HCT116 (cell line): ENCODE measurements around the gene PTPRJ. TPM values are rescaled to one million over a fixed set of nuclear protein-coding genes. Genes with fewer than 3 reads are reported as not detected.

ENCODE experiments used
- ATAC-seq: fragments of 200-7000 bp; cut with Tn5 transposase; 2 replicates; pipeline ENCODE4 v1.9.1; 2020; ENCODE audit warnings: mild to moderate bottlenecking, moderate library complexity
- BruUV-seq: library from RNA; stranded (reverse); fragments of 400-500 nt; replicated peaks from 2 replicates; lab custom pipeline; 2021; lab: Mats Ljungman, UMichigan
- CTCF ChIA-PET: fragments of 300-600 bp; sonication (Branson Sonifier 250); formaldehyde crosslinking; loops from one replicate; lab custom pipeline; 2021; ENCODE audit warnings: antibody characterized with exemption; lab: Charles Lee
- POLR2A ChIA-PET: fragments of 300-600, 350-600 bp; sonication (Branson Sonifier 250); formaldehyde crosslinking; loops from one replicate; lab custom pipeline; 2021; ENCODE audit warnings: antibody characterized with exemption; lab: Charles Lee
- RAD21 ChIA-PET, 2 experiments: fragments of 300-600 bp; sonication (Branson Sonifier 250); formaldehyde crosslinking; loops; one replicate each; lab custom pipeline; 2023; ENCODE audit warnings: low total read pairs in 2 of 2; ENCODE audit not compliant: uncharacterized antibody in 2 of 2, unreplicated experiment in 2 of 2, low non-redundant PET in 1 of 2; lab: Charles Lee
- DNase-seq: peaks from one replicate; pipeline ENCODE4 v3.0.0-alpha.2; 2010; ENCODE audit warnings: low read depth, low spot score
- H2AFZ ChIP-seq: fragments of 200-600 bp; shearing (Covaris generic), sonication (generic); 2 replicates; pipeline ENCODE4 v1.6.1; 2017; ENCODE audit warnings: low read depth, mixed run types, mixed read lengths, antibody characterized with exemption, low read length; ENCODE audit not compliant: poor library complexity, severe bottlenecking
- H3K27ac ChIP-seq: 2 replicates; pipeline ENCODE4 v1.5.1; 2012; ENCODE audit warnings: low read depth, low read length
- H3K27me3 ChIP-seq: fragments of 200-600 bp; sonication (generic); 2 replicates; pipeline ENCODE4 v1.6.1; 2016; ENCODE audit warnings: mixed run types, low read length, mixed read lengths; ENCODE audit not compliant: insufficient read depth
- H3K36me3 ChIP-seq, 2 experiments: fragments of 200-500 bp in 1 of 2; fragments of 200-600 bp in 1 of 2; sonication (Bioruptor generic) in 1 of 2; sonication (generic) in 1 of 2; 2 replicates each; pipeline versions ENCODE4 v1.5.1 to v1.6.1; 2014 to 2016; ENCODE audit warnings: low read length in 2 of 2, inconsistent platforms in 1 of 2, mixed read lengths in 1 of 2, mixed run types in 1 of 2; ENCODE audit not compliant: insufficient read depth in 2 of 2, control insufficient read depth in 1 of 2
- H3K4me1 ChIP-seq, 2 experiments: fragments of 200-600 bp in 1 of 2; sonication (generic) in 1 of 2; 2 replicates each; pipeline versions ENCODE4 v1.5.1 to v1.6.1; 2012 to 2017; ENCODE audit warnings: low read length in 2 of 2, inconsistent platforms in 1 of 2, mild to moderate bottlenecking in 1 of 2, mixed read lengths in 1 of 2, mixed run types in 1 of 2, moderate library complexity in 1 of 2; ENCODE audit not compliant: insufficient read depth in 2 of 2, control insufficient read depth in 1 of 2
- H3K4me2 ChIP-seq: fragments of 200-600 bp; sonication (generic); 2 replicates; pipeline ENCODE4 v1.6.1; 2017; ENCODE audit warnings: mixed run types, low read length, mixed read lengths
- H3K4me3 ChIP-seq, 2 experiments: fragments of 200-600 bp in 1 of 2; sonication (generic) in 1 of 2; replicated peaks in 1 of 2; 2 replicates each; pipeline ENCODE4 v1.5.1; 2011 to 2016; ENCODE audit warnings: low read length in 2 of 2, control low read depth in 1 of 2, low read depth in 1 of 2, mild to moderate bottlenecking in 1 of 2, mixed read lengths in 1 of 2, mixed run types in 1 of 2
- H3K79me2 ChIP-seq: fragments of 200-600 bp; sonication (generic); 2 replicates; pipeline ENCODE4 v1.6.1; 2017; ENCODE audit warnings: mild to moderate bottlenecking, mixed run types, low read length, moderate library complexity, mixed read lengths; ENCODE audit not compliant: insufficient read depth
- H3K9ac ChIP-seq: fragments of 200-600 bp; sonication (generic); 2 replicates; pipeline ENCODE4 v1.6.1; 2016; ENCODE audit warnings: low read length, mixed read lengths
- H3K9me2 ChIP-seq: fragments of 200-600 bp; sonication (generic), shearing (Covaris generic); 2 replicates; pipeline ENCODE4 v1.6.1; 2017; ENCODE audit warnings: mixed run types, mild to moderate bottlenecking, moderate library complexity; ENCODE audit not compliant: insufficient read depth
- H3K9me3 ChIP-seq, 2 experiments: fragments of 200-500 bp in 1 of 2; fragments of 200-600 bp in 1 of 2; sonication (Bioruptor generic) in 1 of 2; sonication (generic) in 1 of 2; 2 replicates each; pipeline ENCODE4 v1.6.1; 2014 to 2017; ENCODE audit warnings: low read length in 2 of 2, mixed read lengths in 2 of 2, inconsistent platforms in 1 of 2, low read depth in 1 of 2, mild to moderate bottlenecking in 1 of 2, mixed run types in 1 of 2, moderate library complexity in 1 of 2; ENCODE audit not compliant: control insufficient read depth in 1 of 2, insufficient read depth in 1 of 2
- H4K20me1 ChIP-seq: fragments of 200-600 bp; sonication (generic), shearing (Covaris generic); 2 replicates; pipeline ENCODE4 v1.6.1; 2017; ENCODE audit warnings: mixed run types, mild to moderate bottlenecking, moderate library complexity; ENCODE audit not compliant: insufficient read depth
- CBX3 ChIP-seq: IDR thresholded peaks from 2 replicates; pipeline ENCODE4 v1.6.1; 2012; ENCODE audit warnings: low read depth
- EGR1 ChIP-seq: IDR thresholded peaks from 2 replicates; pipeline ENCODE4 v1.6.1; 2012; ENCODE audit warnings: low read depth
- ELF1 ChIP-seq: IDR thresholded peaks from 2 replicates; pipeline ENCODE4 v1.6.1; 2012; ENCODE audit warnings: low read depth, borderline replicate concordance
- EZH2 ChIP-seq: fragments of 200-600 bp; sonication (generic); IDR thresholded peaks from 2 replicates; pipeline ENCODE4 v1.6.1; 2017; ENCODE audit warnings: antibody characterized with exemption, mixed run types
- JUND ChIP-seq: IDR thresholded peaks from 2 replicates; pipeline ENCODE4 v1.6.1; 2012
- POLR2A ChIP-seq: IDR thresholded peaks from 2 replicates; pipeline ENCODE4 v1.7.0; 2011; ENCODE audit warnings: borderline replicate concordance; ENCODE audit not compliant: insufficient read depth, insufficient read length; ENCODE audit errors: extremely low read depth
- POLR2AphosphoS5 ChIP-seq: IDR thresholded peaks from 2 replicates; pipeline ENCODE4 v1.6.1; 2011; ENCODE audit warnings: mild to moderate bottlenecking, low read depth, low read length, moderate library complexity
- SIN3A ChIP-seq: IDR thresholded peaks from 2 replicates; pipeline ENCODE4 v1.6.1; 2012; ENCODE audit warnings: low read depth
- SP1 ChIP-seq: IDR thresholded peaks from 2 replicates; pipeline ENCODE4 v1.6.1; 2012; ENCODE audit warnings: low read depth
- SRF ChIP-seq: IDR thresholded peaks from 2 replicates; pipeline ENCODE4 v1.6.1; 2012; ENCODE audit warnings: low read depth
- TCF7L2 ChIP-seq: IDR thresholded peaks from 2 replicates; pipeline ENCODE4 v1.7.0; 2011; ENCODE audit warnings: borderline replicate concordance, inconsistent platforms; ENCODE audit not compliant: insufficient read depth, insufficient read length; ENCODE audit errors: extremely low read depth
- YY1 ChIP-seq: IDR thresholded peaks from 2 replicates; pipeline ENCODE4 v1.6.1; 2011; ENCODE audit warnings: low read length, low read depth, moderate library complexity, mild to moderate bottlenecking; ENCODE audit not compliant: insufficient replicate concordance; ENCODE audit errors: extremely low read depth
- ZFX ChIP-seq: fragments of 450-650 bp; IDR thresholded peaks from 2 replicates; pipeline ENCODE4 v1.6.1; 2017
- ZNF274 ChIP-seq: fragments of 200-500 bp; sonication (Bioruptor generic); IDR thresholded peaks from 2 replicates; pipeline ENCODE4 v1.6.1; 2014; ENCODE audit warnings: mild to moderate bottlenecking, low read depth, low read length, inconsistent platforms
- intact Hi-C: fragments of 100-400 bp; cut with micrococcal nuclease; formaldehyde crosslinking; loops from 2 replicates; pipeline ENCODE4 v1.10.0; 2022
- total RNA-seq: library from RNA; stranded (reverse); gene quantifications from one replicate; pipeline ENCODE4 v1.2.1, GENCODE V29; 2021; ENCODE audit not compliant: unreplicated experiment
- TF ChIP-seq, protein P1 (sequence below): IDR thresholded peaks from 2 replicates; pipeline ENCODE4 v1.6.1; 2012
- TF ChIP-seq, protein P2 (sequence below), 3 experiments: fragments of 200-600 bp in 1 of 3; sonication (generic) in 1 of 3; IDR thresholded peaks in 2 of 3; conservative IDR thresholded peaks in 1 of 3; 2 replicates each; pipeline ENCODE4 v1.5.1; 2012 to 2017; ENCODE audit warnings: low read depth in 2 of 3, low read length in 2 of 3, antibody characterized with exemption in 1 of 3, borderline replicate concordance in 1 of 3, control low read depth in 1 of 3, mild to moderate bottlenecking in 1 of 3, mixed read lengths in 1 of 3, mixed run types in 1 of 3, moderate library complexity in 1 of 3; ENCODE audit not compliant: insufficient read depth in 1 of 3
- TF ChIP-seq, protein P3 (sequence below): IDR thresholded peaks from 2 replicates; pipeline ENCODE4 v1.6.1; 2011; ENCODE audit warnings: mild to moderate bottlenecking, low read length, moderate library complexity; ENCODE audit not compliant: insufficient replicate concordance; ENCODE audit errors: extremely low read depth
- TF ChIP-seq, protein P4 (sequence below): IDR thresholded peaks from 2 replicates; pipeline ENCODE4 v1.6.1; 2012

The PTPRJ gene
- total RNA-seq, 1 experiment from 2014 or later: 19.1 TPM

DNA sequence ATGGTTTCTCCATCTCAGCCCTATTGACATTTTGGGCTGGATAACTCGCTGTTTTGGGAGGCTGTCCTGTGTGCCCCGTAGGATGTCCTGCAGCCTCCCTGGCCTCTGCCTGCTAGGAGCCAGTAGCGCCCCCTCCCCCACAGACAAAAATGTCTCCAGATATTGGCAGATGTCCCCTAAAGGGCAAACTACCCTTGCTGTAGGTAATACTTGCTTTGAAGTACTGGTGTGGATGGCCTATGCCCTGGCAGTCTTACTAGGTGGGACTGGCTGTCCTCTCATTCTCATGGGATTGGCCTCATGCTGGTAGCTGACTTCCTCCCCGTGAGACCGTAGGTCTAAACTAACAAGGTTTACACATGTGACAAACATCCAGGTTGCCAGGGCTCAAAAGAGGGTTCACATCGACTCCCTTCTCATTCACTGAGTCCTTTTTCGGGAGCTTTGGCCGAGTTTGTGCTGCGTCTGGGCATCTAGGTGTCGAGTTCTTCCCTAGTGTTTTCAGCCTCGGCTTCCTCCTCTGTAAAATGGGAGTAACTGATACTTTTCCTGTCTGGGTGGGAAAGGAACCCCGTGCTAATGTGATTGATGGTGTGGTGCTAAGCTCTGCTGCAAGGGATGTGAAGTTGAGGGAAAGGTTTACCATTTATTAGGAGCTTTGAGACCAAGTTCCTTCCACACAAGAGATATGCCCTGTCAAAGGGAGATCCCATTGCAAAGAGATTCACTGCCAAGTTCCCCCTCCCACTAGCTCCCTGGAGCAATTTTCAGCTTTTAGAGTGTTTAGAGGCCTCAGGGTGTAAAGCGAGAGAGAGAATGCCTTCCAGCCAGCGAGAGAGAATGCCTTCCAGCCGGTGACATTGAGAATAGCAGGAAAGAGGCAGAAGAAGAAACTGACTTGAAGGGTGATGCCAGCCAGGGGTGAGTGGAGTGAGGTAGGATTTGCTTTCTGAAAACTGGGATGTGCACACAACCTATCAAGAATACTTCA is 17.0 kb downstream of the PTPRJ start:
- ChIA-PET CTCF (no interaction called here), POLR2A (no interaction called here), RAD21 (no interaction called here)
- Histone ChIP-seq H3K9me2 (no peaks in the 10 kb centered on the region), H3K79me2 (peaks cover 10% of the 10 kb centered on the region; the same call in 1 of the 2 replicates), H3K9me3 (no peaks in the 10 kb centered on the region), H4K20me1 (no peaks in the 10 kb centered on the region), H3K4me2 (no peak overlapping the region), H3K36me3 (no peaks in the 10 kb centered on the region), H3K4me3 (no peak overlapping the region), H3K27me3 (no peaks in the 10 kb centered on the region), H3K9ac (no peak overlapping the region), H3K4me1 (peaks cover 43 to 63% of the 10 kb centered on the region in 2 experiments), H2AFZ (no peak overlapping the region), H3K27ac (no peak overlapping the region)
- no peak for TF ChIP-seq POLR2A
- TF ChIP-seq CBX3: no peak
- no peak for TF ChIP-seq JUND
- no peak for TF ChIP-seq ZNF274
- TF ChIP-seq, protein P1, sequence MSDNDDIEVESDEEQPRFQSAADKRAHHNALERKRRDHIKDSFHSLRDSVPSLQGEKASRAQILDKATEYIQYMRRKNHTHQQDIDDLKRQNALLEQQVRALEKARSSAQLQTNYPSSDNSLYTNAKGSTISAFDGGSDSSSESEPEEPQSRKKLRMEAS: no peak
- TF ChIP-seq EGR1: no peak
- TF ChIP-seq, protein P2, sequence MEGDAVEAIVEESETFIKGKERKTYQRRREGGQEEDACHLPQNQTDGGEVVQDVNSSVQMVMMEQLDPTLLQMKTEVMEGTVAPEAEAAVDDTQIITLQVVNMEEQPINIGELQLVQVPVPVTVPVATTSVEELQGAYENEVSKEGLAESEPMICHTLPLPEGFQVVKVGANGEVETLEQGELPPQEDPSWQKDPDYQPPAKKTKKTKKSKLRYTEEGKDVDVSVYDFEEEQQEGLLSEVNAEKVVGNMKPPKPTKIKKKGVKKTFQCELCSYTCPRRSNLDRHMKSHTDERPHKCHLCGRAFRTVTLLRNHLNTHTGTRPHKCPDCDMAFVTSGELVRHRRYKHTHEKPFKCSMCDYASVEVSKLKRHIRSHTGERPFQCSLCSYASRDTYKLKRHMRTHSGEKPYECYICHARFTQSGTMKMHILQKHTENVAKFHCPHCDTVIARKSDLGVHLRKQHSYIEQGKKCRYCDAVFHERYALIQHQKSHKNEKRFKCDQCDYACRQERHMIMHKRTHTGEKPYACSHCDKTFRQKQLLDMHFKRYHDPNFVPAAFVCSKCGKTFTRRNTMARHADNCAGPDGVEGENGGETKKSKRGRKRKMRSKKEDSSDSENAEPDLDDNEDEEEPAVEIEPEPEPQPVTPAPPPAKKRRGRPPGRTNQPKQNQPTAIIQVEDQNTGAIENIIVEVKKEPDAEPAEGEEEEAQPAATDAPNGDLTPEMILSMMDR (IDR thresholded peaks at IDR 0.05 in 2 of 3, conservative IDR thresholded peaks at IDR 0.05 in 1 of 3; ENCODE audit: borderline replicate concordance in 1 of 3, insufficient read depth in 1 of 3, low read depth in 2 of 3, low read length in 2 of 3): no peak
- TF ChIP-seq TCF7L2: no peak
- no peak for TF ChIP-seq SRF
- TF ChIP-seq ELF1: no peak
- TF ChIP-seq, protein P3, sequence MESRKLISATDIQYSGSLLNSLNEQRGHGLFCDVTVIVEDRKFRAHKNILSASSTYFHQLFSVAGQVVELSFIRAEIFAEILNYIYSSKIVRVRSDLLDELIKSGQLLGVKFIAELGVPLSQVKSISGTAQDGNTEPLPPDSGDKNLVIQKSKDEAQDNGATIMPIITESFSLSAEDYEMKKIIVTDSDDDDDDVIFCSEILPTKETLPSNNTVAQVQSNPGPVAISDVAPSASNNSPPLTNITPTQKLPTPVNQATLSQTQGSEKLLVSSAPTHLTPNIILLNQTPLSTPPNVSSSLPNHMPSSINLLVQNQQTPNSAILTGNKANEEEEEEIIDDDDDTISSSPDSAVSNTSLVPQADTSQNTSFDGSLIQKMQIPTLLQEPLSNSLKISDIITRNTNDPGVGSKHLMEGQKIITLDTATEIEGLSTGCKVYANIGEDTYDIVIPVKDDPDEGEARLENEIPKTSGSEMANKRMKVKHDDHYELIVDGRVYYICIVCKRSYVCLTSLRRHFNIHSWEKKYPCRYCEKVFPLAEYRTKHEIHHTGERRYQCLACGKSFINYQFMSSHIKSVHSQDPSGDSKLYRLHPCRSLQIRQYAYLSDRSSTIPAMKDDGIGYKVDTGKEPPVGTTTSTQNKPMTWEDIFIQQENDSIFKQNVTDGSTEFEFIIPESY: no peak
- TF ChIP-seq YY1: no peak
- no peak for TF ChIP-seq ZFX
- TF ChIP-seq, protein P4, sequence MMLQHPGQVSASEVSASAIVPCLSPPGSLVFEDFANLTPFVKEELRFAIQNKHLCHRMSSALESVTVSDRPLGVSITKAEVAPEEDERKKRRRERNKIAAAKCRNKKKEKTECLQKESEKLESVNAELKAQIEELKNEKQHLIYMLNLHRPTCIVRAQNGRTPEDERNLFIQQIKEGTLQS: no peak
- TF ChIP-seq SP1: no peak
- TF ChIP-seq EZH2: no peak
- TF ChIP-seq POLR2AphosphoS5: no peak
- no peak for TF ChIP-seq SIN3A
- no TSS peak for BruUV-seq
- no peak for DNase-seq
- intact Hi-C loops: no loop called here
- no peak for ATAC-seq
